HL-60 (cell line): ENCODE data around the gene COPZ1.

Experiments used
- DNase-seq, 2 experiments: peaks; one replicate each; pipeline ENCODE4 v3.0.0-alpha.2; 2010 to 2020; ENCODE audit warnings: low read depth in 1 of 2, low spot score in 1 of 2
- H3K27ac ChIP-seq: fragments of 250-450 bp; sonication (Bioruptor Pico); replicated peaks from 2 replicates; pipeline ENCODE4 v1.5.1; 2020; ENCODE audit warnings: mild to moderate bottlenecking, moderate library complexity
- H3K27me3 ChIP-seq: fragments of 250-450 bp; sonication (Bioruptor Pico); 2 replicates; pipeline ENCODE4 v1.5.1; 2021; ENCODE audit warnings: mild to moderate bottlenecking, moderate library complexity; ENCODE audit not compliant: insufficient read depth, poor library complexity, severe bottlenecking
- H3K4me3 ChIP-seq: replicated peaks from 2 replicates; pipeline ENCODE4 v1.5.1; 2011; ENCODE audit warnings: mild to moderate bottlenecking, control low read depth, low read length; ENCODE audit not compliant: insufficient read depth
- GABPA ChIP-seq: IDR thresholded peaks from 2 replicates; pipeline ENCODE4 v1.6.1; 2012; ENCODE audit warnings: low read depth
- POLR2AphosphoS5 ChIP-seq: IDR thresholded peaks from 2 replicates; pipeline ENCODE4 v1.6.1; 2012; ENCODE audit warnings: low read depth
- SPI1 ChIP-seq: IDR thresholded peaks from 2 replicates; pipeline ENCODE4 v1.6.1; 2012; ENCODE audit warnings: low read depth, mild to moderate bottlenecking, borderline replicate concordance
- TF ChIP-seq, protein P1 (sequence below): IDR thresholded peaks from 2 replicates; pipeline ENCODE4 v1.6.1; 2012; ENCODE audit warnings: low read depth; ENCODE audit not compliant: insufficient replicate concordance
- TF ChIP-seq, protein P2 (sequence below): IDR thresholded peaks from one replicate; pipeline ENCODE4 v1.5.1; 2011; ENCODE audit warnings: low read length, control low read depth, inconsistent platforms; ENCODE audit not compliant: insufficient read depth

COPZ1 gene

DNA sequence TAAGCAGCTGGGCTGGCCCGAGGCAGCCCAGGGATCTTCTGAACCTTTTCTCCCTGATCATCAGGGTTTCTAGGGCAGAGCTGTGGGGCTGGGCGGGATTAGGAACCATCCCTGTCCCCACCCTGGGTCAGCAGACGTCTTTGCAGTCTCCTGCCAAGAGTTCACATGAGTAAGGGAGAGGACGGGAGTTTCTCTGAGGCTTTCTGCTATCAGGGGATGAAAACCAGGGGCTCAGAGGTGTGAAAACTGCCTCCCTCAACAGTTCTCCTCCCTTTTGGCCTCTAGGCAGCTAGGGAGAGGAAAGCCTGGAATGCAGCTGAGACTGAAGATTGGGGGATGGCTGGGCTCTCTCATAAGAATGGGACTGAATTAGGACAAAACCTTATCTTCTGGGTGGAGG is 51.7 kb downstream of the COPZ1 start:
- Histone ChIP-seq H3K4me3 (no peak overlapping the region), H3K27ac (no peak overlapping the region), H3K27me3 (no peaks in the 10 kb centered on the region)
- TF ChIP-seq, protein P1, sequence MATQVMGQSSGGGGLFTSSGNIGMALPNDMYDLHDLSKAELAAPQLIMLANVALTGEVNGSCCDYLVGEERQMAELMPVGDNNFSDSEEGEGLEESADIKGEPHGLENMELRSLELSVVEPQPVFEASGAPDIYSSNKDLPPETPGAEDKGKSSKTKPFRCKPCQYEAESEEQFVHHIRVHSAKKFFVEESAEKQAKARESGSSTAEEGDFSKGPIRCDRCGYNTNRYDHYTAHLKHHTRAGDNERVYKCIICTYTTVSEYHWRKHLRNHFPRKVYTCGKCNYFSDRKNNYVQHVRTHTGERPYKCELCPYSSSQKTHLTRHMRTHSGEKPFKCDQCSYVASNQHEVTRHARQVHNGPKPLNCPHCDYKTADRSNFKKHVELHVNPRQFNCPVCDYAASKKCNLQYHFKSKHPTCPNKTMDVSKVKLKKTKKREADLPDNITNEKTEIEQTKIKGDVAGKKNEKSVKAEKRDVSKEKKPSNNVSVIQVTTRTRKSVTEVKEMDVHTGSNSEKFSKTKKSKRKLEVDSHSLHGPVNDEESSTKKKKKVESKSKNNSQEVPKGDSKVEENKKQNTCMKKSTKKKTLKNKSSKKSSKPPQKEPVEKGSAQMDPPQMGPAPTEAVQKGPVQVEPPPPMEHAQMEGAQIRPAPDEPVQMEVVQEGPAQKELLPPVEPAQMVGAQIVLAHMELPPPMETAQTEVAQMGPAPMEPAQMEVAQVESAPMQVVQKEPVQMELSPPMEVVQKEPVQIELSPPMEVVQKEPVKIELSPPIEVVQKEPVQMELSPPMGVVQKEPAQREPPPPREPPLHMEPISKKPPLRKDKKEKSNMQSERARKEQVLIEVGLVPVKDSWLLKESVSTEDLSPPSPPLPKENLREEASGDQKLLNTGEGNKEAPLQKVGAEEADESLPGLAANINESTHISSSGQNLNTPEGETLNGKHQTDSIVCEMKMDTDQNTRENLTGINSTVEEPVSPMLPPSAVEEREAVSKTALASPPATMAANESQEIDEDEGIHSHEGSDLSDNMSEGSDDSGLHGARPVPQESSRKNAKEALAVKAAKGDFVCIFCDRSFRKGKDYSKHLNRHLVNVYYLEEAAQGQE, result no peak
- TF ChIP-seq SPI1, result no peak
- TF ChIP-seq, protein P2, sequence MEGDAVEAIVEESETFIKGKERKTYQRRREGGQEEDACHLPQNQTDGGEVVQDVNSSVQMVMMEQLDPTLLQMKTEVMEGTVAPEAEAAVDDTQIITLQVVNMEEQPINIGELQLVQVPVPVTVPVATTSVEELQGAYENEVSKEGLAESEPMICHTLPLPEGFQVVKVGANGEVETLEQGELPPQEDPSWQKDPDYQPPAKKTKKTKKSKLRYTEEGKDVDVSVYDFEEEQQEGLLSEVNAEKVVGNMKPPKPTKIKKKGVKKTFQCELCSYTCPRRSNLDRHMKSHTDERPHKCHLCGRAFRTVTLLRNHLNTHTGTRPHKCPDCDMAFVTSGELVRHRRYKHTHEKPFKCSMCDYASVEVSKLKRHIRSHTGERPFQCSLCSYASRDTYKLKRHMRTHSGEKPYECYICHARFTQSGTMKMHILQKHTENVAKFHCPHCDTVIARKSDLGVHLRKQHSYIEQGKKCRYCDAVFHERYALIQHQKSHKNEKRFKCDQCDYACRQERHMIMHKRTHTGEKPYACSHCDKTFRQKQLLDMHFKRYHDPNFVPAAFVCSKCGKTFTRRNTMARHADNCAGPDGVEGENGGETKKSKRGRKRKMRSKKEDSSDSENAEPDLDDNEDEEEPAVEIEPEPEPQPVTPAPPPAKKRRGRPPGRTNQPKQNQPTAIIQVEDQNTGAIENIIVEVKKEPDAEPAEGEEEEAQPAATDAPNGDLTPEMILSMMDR, result no peak
- no peak for TF ChIP-seq GABPA
- no peak for TF ChIP-seq POLR2AphosphoS5
- no peak for DNase-seq

DNA sequence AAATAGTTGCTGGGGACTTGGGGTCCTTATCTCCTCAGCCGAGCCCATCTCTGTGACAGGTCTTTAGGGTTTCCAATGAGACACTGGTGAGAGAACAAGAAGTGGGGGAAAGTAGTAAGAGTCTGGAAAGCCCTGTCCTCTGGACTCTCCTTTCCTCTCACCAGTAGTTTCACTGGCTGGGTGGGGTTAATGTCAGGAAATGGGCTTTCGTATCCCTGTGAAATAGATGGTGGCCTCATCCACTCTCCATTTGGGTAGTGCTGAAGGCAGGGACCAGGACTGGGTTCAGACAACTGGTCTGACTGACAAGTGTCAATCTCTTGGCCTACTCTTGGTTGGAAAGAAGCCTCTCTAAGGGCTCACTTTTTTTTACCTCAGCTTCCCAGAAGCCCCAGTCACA is 52.1 kb downstream of the COPZ1 start:
- TF ChIP-seq, protein P1, result peak; percentile 47
- TF ChIP-seq, protein P2, result no peak

DNA sequence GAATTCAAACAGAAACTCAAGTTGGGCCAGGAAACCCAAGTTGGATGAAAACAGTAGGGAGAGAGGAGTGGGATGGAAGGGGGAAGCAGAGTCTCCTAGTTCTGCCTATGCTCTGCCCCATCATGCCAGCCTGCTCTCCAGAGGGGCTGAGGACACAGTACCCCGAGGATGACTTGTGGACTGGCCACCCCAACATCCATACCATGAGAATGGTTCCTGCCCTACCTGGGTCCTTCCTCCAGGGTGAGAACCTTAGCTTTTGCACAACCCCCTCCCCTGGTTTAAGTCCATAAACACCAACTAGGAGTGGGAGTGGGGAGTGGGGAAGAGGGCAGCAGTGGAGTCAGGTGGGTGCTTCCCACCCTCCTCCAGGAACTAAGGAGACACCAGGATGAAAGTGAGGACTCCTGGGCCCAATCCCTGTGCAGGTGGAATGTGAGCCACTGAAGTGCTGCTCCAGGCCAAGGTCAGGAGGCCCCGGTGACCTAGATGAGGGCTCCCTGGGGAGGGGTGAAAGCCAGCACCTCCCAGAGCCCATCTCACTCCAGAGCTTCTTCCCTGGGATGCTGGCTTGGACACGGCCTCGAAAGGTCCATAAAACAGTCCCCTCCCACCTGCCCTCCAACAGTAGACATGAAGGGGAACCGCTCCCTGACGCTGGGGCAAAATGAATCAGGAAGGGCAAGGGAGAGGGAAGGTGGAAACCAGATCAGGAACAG is 53.0 kb downstream of the COPZ1 start:
- Histone ChIP-seq H3K4me3 (no peak overlapping the region), H3K27ac (no peak overlapping the region), H3K27me3 (no peaks in the 10 kb centered on the region)
- TF ChIP-seq SPI1, result no peak
- TF ChIP-seq, protein P2, result no peak
- DNase-seq, result no peak

More for the DNA sequence above, 52.1 kb downstream of the COPZ1 start:
- no peak overlapping the region for H3K4me3 ChIP-seq
- H3K27me3 ChIP-seq, result no peaks in the 10 kb centered on the region
- no peak overlapping the region for H3K27ac ChIP-seq
- no peak for DNase-seq

DNA sequence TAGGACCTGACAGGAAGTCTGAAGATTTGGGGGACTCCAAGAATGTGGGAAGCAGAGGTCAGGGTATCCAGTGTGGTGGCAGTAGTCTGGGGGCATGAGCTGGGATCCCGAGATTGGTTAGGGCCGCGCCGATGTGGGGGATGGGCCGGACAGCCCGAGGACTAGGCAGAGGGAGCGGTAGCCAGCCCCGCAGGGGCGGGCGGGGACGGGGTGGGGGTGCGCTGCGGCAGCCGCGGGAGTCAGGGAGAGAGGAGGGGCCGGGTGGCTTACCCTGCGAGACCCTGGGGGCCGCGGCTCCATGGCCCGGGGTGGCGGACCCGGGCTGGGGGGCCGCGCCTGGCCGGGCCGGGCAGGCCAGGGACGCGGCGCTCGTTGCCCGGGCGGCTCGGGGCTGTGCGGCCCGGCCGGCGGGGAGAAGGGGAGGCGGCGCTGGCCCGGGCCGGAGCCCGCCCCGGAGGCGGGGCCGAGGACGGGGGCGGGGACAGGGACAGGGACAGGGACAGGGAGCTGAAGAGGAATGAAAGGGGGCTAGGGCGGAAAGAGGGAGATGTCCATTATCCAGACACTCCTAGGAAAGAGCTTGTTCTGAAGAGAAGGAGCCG is 54.0 kb downstream of the COPZ1 start:
- no peak overlapping the region for H3K4me3 ChIP-seq
- TF ChIP-seq, protein P1, result no peak
- TF ChIP-seq POLR2AphosphoS5 (no peak), SPI1 (no peak), GABPA (no peak)
- TF ChIP-seq, protein P2, result no peak
- DNase-seq, result no peak
- H3K27ac ChIP-seq, result no peak overlapping the region
- no peaks in the 10 kb centered on the region for H3K27me3 ChIP-seq
